Left forelimb (tissue), 1 donor: Measurements from ENCODE around the gene ZNF454.

Source experiments
- DNase-seq: peaks from one replicate; pipeline ENCODE4 v3.0.0-alpha.2; 2018; ENCODE audit warnings: low spot score

Gene ZNF454

GRCh38 chr5:178993236-178993765, 52.3 kb downstream of the ZNF454 start:
- no peak for DNase-seq

DNA sequence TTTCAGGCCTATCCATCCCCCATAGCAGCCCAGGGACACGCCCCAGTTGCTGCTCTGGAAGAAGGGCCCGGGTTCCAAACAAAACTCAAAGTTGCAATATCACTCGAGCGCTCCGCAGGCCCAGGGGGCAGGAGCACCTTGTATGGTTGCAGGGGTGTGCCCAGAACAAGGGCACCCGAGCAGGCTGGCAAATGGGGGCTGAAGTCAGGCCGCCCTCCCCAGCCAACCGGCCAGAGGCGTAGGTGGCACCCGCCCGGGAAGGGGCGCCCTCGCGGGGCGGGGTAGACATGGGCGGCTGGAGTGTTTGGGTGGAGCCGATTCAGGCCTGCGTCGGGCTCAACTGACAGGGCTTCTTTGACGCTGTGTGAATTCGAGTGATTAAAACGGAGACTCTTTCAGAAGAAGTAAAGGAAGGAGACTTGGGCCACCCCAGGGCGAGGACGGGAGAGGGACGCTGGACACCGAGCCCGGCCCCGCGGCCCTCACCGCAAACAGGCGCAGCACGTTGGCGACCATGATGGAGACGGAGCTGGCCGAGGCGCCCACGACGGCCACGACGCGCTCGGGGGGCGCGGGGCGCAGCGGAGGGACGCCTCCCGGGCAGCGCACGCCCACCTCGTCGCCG, 53.1 kb downstream of the ZNF454 start:
- DNase-seq = no peak

DNA sequence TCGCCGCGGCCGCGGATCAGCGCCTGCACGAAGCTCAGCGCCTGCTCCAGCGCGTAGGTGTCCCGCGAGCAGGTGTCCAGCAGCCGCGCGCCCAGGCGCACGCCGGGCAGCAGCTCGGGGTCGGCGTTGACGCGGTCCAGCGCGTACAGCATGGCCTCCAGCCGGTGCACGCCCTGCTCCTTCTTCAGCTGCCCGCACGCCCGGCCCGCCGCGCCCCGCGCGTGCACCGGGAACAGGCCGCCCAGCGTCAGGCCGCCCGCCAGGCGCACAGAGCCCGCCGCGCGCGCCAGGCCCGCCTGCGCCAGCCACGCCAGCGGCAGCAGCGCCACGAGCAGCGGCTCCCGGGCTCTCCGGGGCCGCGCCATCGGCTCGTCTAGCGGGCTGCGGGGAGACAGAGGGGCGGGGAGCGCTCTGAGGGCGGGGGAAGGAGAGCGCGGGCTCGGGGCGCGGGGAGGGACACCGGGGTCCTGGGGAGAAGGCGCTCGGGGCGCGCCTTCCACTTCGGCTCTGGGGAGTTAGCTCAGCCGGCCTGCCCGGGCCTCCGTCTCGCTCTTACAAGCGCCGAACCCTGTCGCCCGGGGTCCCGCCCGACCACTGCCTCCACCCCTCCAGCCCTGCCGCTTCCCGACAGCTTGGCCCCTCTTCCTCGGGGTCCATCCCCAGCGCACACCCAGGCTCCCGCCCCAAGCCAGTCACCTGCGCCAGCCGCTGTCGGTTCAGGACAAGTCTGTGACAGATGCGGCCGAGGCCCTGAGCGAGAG, 53.8 kb downstream of the ZNF454 start, which contains the start of gene GRM6:
GRM6 (minus strand) TSS at position 741 of the 761 bp plus-strand sequence; CDS start at position 365, 376 bp downstream.
- no peak for DNase-seq

GRCh38 chr5:178995341-178995690, 54.3 kb downstream of the ZNF454 start:
- DNase-seq = no peak

DNA sequence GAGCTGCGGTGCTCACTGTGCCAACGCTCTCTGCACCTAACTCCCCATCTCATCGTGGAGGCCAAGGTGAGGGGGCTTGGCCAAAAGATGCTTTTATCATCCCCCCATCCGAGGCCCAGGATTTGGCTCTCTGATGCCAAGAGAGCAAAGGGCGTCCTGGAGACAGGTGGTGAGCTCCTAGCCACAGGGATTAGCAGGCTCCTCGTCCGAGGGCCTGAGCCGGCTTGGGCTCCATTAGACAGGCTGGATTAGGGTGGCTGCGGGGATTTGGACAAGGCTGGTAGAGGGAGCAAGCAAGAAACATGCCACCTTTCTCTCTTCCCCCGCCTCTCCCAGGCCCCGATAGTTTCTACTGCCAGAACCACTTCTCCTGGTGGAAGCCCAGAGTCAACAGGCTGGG, 55.2 kb downstream of the ZNF454 start:
- no peak for DNase-seq

DNA sequence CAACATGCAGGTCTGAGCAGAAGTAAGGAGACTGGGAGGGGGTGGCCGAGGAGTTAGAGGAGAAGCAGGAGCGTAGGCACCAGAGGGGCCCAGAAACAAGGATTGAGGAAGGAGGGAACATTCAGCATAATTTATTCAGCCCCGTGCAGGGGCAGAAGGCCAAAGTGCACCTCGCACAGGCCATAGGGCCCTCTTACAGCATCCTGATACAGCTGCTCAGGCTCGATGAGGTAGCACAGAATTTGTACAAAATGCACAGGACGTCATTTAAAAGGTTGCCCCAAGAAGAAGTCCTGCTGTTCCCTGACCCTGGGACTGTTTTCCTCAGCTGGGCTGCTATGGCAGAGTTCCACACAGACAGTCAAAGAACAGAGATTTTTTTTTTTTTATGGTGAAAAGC, 56.2 kb downstream of the ZNF454 start:
- DNase-seq = no peak

GRCh38 chr5:178998441-178998840, 57.4 kb downstream of the ZNF454 start:
- DNase-seq = no peak

DNA sequence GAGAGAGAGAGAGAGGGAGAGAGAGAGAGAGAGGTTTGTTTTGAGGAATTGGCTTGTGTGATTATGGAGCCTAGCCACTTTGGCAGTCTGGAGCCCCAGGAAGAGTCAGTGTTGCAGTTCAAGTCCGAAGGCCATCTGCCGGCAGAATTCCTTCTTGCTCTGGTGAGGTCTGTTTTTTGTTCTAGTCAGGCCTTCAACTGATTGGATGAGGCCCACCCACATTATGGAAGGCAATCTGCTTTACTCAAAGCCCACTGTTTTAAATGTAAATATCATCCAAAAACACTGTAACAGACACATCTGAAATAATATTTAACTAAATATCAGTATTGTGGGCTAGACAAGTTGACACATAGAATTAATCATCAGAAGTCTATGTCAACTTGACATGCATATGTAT, 65.6 kb downstream of the ZNF454 start:
- no peak for DNase-seq

DNA sequence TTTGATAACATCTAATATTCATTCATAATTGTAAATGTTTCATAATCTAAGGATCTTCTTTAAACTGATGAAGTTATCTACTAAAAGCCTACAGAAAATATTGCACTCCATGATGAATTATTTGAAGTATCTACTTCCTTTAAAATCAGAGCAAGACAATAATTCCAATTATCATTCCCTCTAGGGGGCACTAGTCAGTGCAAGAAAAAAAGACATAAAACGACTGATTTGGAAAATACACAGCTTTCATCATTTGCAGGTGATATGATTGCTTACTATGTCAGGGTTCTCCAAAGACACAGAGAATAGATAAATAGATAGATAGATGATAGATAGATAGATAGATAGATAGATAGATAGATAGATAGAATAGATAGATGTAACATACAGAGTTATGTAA, 67.7 kb downstream of the ZNF454 start:
- no peak for DNase-seq
